Psoas muscle (tissue), 7 donors: ENCODE results near the gene SERPINB5. TPM values are rescaled to one million over a fixed set of nuclear protein-coding genes. Genes with fewer than 3 reads are reported as not detected.

Experiments
- polyA plus RNA-seq, 3 donors: library from polyadenylated mRNA; stranded (reverse); fragments of 200-250 nt; gene quantifications; one replicate each; pipeline ENCODE4 v1.2.3, GENCODE V29; 2013
- total RNA-seq, 4 donors: library from RNA; stranded (reverse); fragmentation: NEBNext Ultra II Directional in 2 of 4; extraction: Animal tissue kit (Norgen Biotek cat#: 25700) in 2 of 4; gene quantifications; one replicate each; pipeline versions ENCODE4 v1.2.1 to v1.2.4, GENCODE V29; 2021 to 2023
- donor health status: healthy with polysubstance abuse.
- donor health status: DM: no; HTN: no; CAD: no; lungs with moderate emphysema.
- donor health status: Bipolar disorder and iron deficiency.
- donor health status: healthy.
- donor health status: DM: no; HTN: no; CAD: no.
- donor health status: DM: no; HTN: no; CAD: no.
- donor health status: DM: yes; HTN: yes; CAD: no.

SERPINB5 gene
- total and polyA plus RNA-seq, 7 donors, result 0.03 TPM; not detected in 5

Other genes with a start within 250 kb of the SERPINB5 start
- 10 to 100 TPM in 2 of 4 donors, 1 to 10 TPM in 2; 8.9 to 27.0 (median 14.5) TPM for gene BCL2, start 157.2 kb upstream of the SERPINB5 start, total RNA-seq
- gene BCL2, start 157.2 kb upstream of the SERPINB5 start, polyA plus RNA-seq, result 1 to 10 TPM; 1.1 to 8.3 (median 4.1) TPM
- gene KDSR, start 109.8 kb upstream of the SERPINB5 start, total RNA-seq, result 10 to 100 TPM; 17.6 to 33.0 (median 25.6) TPM
- 10 to 100 TPM; 10.4 to 23.9 (median 11.4) TPM for gene KDSR, start 109.8 kb upstream of the SERPINB5 start, polyA plus RNA-seq
- gene VPS4B, start 54.5 kb upstream of the SERPINB5 start, total RNA-seq, result 10 to 100 TPM; 17.7 to 24.8 (median 20.9) TPM
- gene VPS4B, start 54.5 kb upstream of the SERPINB5 start, polyA plus RNA-seq, result 10 to 100 TPM in 1 of 3 donors, 1 to 10 TPM in 2; 8.4 to 17.9 (median 9.0) TPM
- not detected for gene SERPINB12, start 65.4 kb downstream of the SERPINB5 start, total RNA-seq
- gene SERPINB12, start 65.4 kb downstream of the SERPINB5 start, polyA plus RNA-seq, result not detected
- gene SERPINB13, start 110.4 kb downstream of the SERPINB5 start, total RNA-seq, result not detected
- gene SERPINB13, start 110.4 kb downstream of the SERPINB5 start, polyA plus RNA-seq, result not detected
- gene SERPINB4, start 167.3 kb downstream of the SERPINB5 start, total RNA-seq, result not detected
- under 1 TPM in 1 of 3 donors, not detected in 2; 0.04 TPM for gene SERPINB4, start 167.3 kb downstream of the SERPINB5 start, polyA plus RNA-seq
- under 1 TPM in 1 of 4 donors, not detected in 3; 0.12 TPM for gene SERPINB3, start 184.9 kb downstream of the SERPINB5 start, total RNA-seq
- gene SERPINB3, start 184.9 kb downstream of the SERPINB5 start, polyA plus RNA-seq, result under 1 TPM; 0.03 to 0.08 (median 0.06) TPM
- not detected for gene SERPINB11, start 226.0 kb downstream of the SERPINB5 start, total RNA-seq
- not detected for gene SERPINB11, start 226.0 kb downstream of the SERPINB5 start, polyA plus RNA-seq